Lower lobe of right lung (tissue), 2 donors: Measurements from ENCODE around the gene CWC22. TPM values are rescaled to one million over a fixed set of nuclear protein-coding genes. Genes with fewer than 3 reads are reported as not detected.

Source experiments
- ATAC-seq, 2 donors: fragments of 200-7000 bp; cut with Tn5 transposase; one replicate each; pipeline ENCODE4 v1.9.1; 2020 to 2022; ENCODE audit warnings: mild to moderate bottlenecking in 2 of 2, moderate library complexity in 2 of 2
- DNase-seq: peaks from one replicate; pipeline ENCODE4 v3.0.0-alpha.2; 2020
- H3K27ac ChIP-seq: fragments of 200-600 bp; one replicate; pipeline ENCODE4 v1.8.0; 2022
- H3K27me3 ChIP-seq: fragments of 200-600 bp; one replicate; pipeline ENCODE4 v1.8.0; 2022; ENCODE audit warnings: low read depth
- H3K36me3 ChIP-seq: fragments of 200-600 bp; one replicate; pipeline ENCODE4 v1.8.0; 2022; ENCODE audit warnings: mild to moderate bottlenecking
- H3K4me1 ChIP-seq: fragments of 200-600 bp; one replicate; pipeline ENCODE4 v1.8.0; 2022
- H3K4me3 ChIP-seq: fragments of 200-600 bp; one replicate; pipeline ENCODE4 v1.8.0; 2022; ENCODE audit warnings: mild to moderate bottlenecking
- H3K9me3 ChIP-seq: fragments of 200-600 bp; one replicate; pipeline ENCODE4 v1.8.0; 2022
- intact Hi-C: fragments of 100-400 bp; cut with DNase I; formaldehyde crosslinking; loops from one replicate; pipeline ENCODE4 v1.11.0; 2022
- total RNA-seq: library from RNA; stranded (reverse); fragmentation: NEBNext Ultra II Directional; extraction: Animal tissue kit (Norgen Biotek cat#: 25700); gene quantifications from one replicate; pipeline ENCODE4 v1.2.1, GENCODE V29; 2021
- TF ChIP-seq, protein P1 (sequence below): fragments of 200-600 bp; IDR thresholded peaks from one replicate; pipeline ENCODE4 v1.8.0; 2022; ENCODE audit warnings: antibody characterized with exemption, mild to moderate bottlenecking
- donor health status: DM: no; HTN: yes; CAD: no; lungs with severe emphysema.

The CWC22 gene
- total RNA-seq, 1 donor from 2014 or later, result 17.5 TPM

DNA sequence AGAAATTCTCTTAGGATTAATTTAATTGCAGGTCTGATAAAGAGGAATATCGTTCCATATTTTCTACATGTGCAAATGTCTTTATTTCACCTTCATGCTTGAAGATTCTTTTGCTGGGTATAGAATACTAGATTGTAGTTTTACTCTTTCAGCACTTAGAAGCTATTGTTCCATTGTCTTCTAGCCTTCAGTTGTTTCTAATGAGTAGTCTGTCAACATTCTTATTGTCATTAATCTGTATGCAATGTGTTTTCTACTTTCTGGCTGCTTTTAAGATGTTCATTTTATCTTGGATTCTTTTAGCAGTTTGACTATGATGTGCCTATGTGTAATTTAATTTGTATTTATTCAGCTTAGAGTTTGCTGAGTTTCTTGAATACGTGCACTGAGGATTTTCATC, 81.4 kb downstream of the CWC22 start:
- Histone ChIP-seq H3K36me3 (no peaks in the 10 kb centered on the region), H3K4me1 (no peaks in the 10 kb centered on the region), H3K27me3 (no peaks in the 10 kb centered on the region), H3K27ac (no peak overlapping the region), H3K9me3 (peaks cover 15% of the 10 kb centered on the region), H3K4me3 (no peak overlapping the region)
- DNase-seq (no peak), ATAC-seq (no peak)
- TF ChIP-seq, protein P1, sequence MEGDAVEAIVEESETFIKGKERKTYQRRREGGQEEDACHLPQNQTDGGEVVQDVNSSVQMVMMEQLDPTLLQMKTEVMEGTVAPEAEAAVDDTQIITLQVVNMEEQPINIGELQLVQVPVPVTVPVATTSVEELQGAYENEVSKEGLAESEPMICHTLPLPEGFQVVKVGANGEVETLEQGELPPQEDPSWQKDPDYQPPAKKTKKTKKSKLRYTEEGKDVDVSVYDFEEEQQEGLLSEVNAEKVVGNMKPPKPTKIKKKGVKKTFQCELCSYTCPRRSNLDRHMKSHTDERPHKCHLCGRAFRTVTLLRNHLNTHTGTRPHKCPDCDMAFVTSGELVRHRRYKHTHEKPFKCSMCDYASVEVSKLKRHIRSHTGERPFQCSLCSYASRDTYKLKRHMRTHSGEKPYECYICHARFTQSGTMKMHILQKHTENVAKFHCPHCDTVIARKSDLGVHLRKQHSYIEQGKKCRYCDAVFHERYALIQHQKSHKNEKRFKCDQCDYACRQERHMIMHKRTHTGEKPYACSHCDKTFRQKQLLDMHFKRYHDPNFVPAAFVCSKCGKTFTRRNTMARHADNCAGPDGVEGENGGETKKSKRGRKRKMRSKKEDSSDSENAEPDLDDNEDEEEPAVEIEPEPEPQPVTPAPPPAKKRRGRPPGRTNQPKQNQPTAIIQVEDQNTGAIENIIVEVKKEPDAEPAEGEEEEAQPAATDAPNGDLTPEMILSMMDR, result no peak
- intact Hi-C loops, result no loop called here

DNA sequence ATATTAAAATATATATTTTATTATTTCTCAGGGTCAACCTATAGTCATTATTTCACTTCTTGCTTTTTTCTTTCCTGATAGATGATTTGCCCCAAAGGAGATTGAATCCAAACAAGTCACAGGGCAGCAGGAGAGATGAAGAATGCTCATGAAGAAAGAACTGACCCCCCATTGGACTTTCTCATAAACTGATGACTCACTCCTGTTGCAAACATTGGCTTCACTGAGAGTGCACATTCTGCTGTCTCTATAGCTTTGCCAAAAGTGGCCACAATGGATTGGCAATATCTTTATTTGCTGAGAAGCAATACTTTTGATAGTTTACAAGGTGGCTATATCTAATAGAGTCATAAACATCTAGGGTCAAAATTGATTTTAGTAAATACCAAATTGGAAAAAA, 89.8 kb downstream of the CWC22 start:
- ATAC-seq, result no peak
- Histone ChIP-seq H3K36me3 (no peaks in the 10 kb centered on the region), H3K9me3 (no peaks in the 10 kb centered on the region), H3K27me3 (no peaks in the 10 kb centered on the region), H3K27ac (no peak overlapping the region), H3K4me3 (no peak overlapping the region), H3K4me1 (no peaks in the 10 kb centered on the region)
- DNase-seq, result no peak
- intact Hi-C loops, result no loop called here
- TF ChIP-seq, protein P1, result no peak

DNA sequence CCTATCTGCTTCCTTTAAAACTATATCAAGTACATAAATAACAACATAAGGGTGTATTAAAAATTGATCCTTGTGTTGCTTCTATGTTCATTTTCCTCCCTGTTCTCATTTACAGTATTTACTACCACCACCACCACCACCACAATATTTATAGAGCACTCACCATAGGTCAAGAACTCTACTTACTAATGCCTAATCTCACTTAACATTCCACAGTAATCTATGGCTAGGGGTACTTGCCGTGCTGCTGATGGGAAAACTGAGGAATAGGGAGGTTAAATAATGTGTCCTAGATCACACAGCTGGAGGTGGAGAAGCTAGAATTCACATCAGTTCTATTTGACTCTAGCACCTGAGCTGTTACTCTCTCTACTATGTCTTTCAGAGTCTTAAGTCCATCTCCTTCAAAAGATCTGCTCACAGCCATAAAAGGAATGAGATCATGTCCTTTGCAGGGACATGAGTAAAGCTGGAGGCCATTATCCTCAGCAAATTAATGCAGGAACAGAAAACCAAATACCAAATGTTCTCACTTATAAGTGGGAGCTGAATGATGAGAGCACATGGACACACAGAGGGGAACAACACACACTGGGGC, 91.6 kb downstream of the CWC22 start:
- Histone ChIP-seq H3K9me3 (no peaks in the 10 kb centered on the region), H3K27me3 (no peaks in the 10 kb centered on the region), H3K4me1 (no peaks in the 10 kb centered on the region), H3K36me3 (no peaks in the 10 kb centered on the region), H3K4me3 (no peak overlapping the region), H3K27ac (no peak overlapping the region)
- intact Hi-C loops, result no loop called here
- TF ChIP-seq, protein P1, result no peak
- DNase-seq, result no peak
- no peak for ATAC-seq

DNA sequence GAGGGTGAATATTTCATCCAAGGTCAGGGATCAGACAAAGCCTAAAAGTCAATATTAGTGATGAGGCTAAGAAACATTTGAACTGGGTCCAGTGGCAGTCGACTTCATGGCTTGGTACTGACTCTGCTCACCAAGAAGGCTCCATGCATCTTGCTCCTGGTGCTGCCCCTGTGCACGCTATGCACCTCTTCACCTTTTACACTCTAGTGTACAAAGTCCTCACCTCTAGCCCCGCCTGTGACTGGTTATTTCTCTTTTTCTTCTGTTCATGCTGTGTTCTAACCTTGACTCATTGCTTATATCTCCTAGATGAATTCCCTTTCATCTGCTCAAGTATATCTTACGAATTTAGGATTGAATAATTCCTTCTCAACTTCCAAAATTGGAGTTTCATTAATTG, 93.3 kb downstream of the CWC22 start:
- H3K36me3 ChIP-seq, result no peaks in the 10 kb centered on the region
- no peak overlapping the region for H3K27ac ChIP-seq
- no peak overlapping the region for H3K4me3 ChIP-seq
- H3K9me3 ChIP-seq, result no peaks in the 10 kb centered on the region
- DNase-seq, result no peak
- TF ChIP-seq, protein P1, result no peak
- no peaks in the 10 kb centered on the region for H3K4me1 ChIP-seq
- intact Hi-C loops, result no loop called here
- no peak for ATAC-seq
- no peaks in the 10 kb centered on the region for H3K27me3 ChIP-seq

DNA sequence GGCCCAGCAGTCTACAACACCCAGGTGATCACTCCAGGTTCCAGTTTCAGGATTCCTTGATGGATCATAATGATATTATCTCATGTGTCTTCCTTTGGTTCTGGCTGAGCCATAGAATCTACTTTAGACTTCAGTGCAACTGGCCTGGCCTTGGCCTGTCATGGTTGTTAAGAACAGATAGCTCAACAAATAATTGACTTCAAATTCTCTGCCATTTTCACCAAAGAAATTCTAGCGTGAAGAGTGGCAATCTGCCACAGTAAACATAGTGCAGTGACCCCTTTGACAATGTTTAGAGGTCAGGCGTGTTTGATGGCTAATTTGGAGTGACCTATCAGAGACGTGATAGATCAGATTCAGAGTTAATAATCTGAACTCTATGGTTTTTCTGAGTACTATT, 95.5 kb downstream of the CWC22 start:
- DNase-seq, result no peak
- Histone ChIP-seq H3K4me1 (no peaks in the 10 kb centered on the region), H3K27me3 (no peaks in the 10 kb centered on the region), H3K4me3 (no peak overlapping the region), H3K9me3 (no peaks in the 10 kb centered on the region), H3K27ac (no peak overlapping the region), H3K36me3 (no peaks in the 10 kb centered on the region)
- ATAC-seq, result no peak
- intact Hi-C loops, result no loop called here
- TF ChIP-seq, protein P1, result no peak

DNA sequence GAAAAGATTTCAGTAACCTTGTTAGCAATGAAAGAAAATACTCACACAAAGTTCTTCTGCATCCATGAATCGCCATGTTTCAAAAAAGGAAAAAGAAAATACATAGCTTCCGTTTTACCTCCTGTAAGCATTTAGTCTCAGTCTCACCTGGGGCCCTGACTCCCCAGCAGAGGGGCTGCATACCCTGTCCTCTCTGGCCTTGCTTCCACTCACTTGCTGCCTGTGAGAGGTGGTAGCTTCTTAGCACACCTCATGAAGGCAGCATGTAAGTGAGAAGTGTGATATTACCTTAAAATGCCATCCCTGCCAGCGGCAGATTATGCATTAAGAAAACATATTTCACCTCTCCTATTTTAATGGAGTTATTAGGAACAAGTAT, 96.4 kb downstream of the CWC22 start:
- DNase-seq (no peak), ATAC-seq (no peak)
- H3K9me3 ChIP-seq, result no peaks in the 10 kb centered on the region
- intact Hi-C loops, result no loop called here
- H3K27ac ChIP-seq, result no peak overlapping the region
- H3K4me3 ChIP-seq, result no peak overlapping the region
- TF ChIP-seq, protein P1, result no peak
- H3K27me3 ChIP-seq, result no peaks in the 10 kb centered on the region
- H3K4me1 ChIP-seq, result no peaks in the 10 kb centered on the region
- H3K36me3 ChIP-seq, result no peaks in the 10 kb centered on the region
